HG03457 (cell line): ENCODE data around the gene CAMK2G.
A peak's percentile ranks its signal among the peaks of the same experiment; 100 is the strongest.

Source experiments
- ATAC-seq: cut with Tn5 transposase; IDR thresholded peaks from one replicate; pipeline ENCODE4 v1.9.1; 2021; ENCODE audit warnings: moderate number of reproducible peaks; ENCODE audit not compliant: unreplicated experiment

CAMK2G gene

DNA sequence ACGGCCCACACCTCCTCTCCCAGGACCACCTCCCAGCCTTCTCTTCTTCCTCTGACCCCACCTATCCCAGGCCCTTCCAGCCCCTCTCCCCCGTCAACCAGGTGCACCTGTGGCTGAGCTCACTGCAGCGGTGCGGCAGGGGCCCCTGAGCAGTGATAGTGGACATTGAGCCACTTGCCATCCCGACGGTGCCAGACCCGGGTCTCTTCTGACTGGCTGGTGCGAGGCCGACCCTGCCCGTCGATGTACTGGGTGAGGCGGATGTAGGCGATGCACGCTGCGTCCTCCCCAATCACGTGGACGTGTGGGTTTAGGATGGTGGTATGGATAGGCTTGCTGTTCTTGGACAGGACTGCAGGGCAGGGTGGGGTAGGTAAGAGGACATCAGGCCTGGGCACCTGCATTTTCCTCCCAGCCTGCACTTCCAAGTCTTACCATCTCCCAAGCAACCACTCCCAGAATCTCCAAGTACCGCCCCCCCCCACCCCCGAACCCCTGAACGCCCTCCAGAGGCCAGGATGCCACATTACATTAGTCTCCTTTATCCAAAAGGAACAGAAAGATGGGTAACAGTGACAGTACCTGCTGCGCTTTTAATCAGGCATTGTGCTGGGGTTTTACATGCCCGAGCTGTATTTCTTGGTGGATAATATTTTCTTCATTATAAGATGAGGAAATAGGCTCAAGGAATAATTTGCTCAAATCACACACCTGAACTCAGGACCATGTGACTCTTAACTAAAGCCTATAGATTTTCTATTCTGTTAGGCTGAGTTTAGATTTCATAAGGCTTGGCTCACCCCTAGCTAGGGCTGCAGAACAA is 59.2 kb downstream of the CAMK2G start:
- ATAC-seq: no peak

DNA sequence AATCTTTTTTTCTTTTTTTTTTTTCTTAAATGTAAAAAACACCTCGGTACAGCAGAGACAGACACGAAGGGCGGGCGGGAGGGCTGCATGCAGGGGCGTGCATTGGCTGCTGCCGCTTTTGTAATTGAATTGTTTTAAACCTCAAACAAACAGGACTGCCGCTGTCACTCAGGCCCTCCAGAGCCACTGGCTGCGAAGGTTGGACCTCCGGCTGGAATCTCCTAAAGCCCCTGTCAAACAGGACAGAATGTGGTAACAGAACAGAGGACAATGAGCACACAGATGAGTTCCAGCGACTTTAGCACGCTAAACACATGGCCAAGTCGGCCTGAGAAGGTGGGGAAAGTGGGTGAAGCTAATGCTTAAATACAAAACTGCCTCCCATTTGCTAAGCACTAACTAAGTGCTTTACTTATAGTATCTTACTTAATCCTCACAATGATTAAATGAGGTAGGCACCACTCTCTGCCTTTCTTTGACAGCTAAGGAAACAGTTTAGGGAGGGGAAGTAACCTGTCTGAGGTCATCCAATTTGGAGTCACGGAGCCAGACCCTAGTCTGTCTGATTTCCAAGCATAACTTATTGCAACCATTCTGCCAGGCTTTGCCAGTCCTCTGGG is 60.0 kb downstream of the CAMK2G start:
- no peak for ATAC-seq

DNA sequence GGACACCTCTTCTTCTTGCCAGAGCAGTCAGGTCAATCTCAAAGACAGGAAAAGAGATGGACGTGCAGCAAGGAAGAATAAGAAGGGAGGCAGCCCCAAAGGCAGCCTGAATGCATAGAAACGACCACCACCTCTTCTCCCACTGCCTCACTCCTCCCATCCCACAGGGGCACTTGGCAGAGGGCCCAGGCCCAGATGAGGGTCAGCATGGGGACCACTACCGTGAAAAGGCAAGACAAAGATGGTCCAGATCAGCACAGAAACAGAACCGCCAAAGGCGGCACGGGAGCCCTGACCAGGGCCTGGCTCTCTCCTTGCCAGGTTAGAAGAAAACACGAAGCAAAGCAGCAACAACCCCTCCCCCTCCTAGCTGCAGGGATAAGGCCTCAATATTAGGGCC is 61.0 kb downstream of the CAMK2G start:
- no peak for ATAC-seq

DNA sequence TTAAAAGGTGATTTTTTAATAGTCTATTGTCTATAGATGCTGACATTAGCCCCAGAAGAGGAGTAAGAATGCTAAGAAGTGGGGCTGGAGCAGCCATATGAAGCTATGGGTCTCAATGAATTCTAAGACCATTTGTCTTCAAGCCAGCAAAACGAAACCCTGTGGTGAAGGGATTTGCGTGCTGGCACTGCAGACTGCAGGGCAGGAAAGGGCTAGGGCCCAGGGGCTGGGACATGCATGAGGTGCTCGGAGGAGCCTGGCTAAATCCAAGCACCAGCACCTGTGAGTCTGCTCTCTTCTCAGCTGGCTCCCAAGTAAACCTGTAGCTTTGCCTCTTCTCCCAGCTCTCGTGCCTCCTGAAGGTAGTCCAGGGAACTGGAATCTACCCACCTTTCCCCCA is 61.7 kb downstream of the CAMK2G start:
- no peak for ATAC-seq

- ATAC-seq: peak; percentile 19
Measured at GRCh38 chr10:73810735-73811465, 63.5 kb downstream of the CAMK2G start.

DNA sequence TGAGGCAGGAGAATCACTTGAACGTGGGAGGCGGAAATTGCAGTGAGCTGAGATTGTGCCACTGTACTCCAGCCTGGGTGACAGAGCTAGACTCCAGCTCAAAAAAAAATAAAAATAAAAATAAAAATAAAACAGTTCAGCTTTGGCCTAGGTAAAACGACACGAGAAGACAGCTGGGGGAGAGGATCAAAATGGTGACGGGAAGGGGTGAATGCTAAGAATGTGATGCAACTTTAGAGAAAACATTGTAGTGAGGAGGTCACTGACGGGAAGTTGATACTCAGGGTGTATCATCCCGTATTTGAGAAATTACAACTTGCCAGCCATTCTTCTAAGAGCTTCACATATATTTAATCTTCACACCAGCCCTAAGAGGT is 64.0 kb downstream of the CAMK2G start:
- no peak for ATAC-seq

GRCh38 chr10:73809061-73809818 is 65.1 kb downstream of the CAMK2G start:
- ATAC-seq: no peak

GRCh38 chr10:73808021-73808815 is 66.1 kb downstream of the CAMK2G start:
- no peak for ATAC-seq

GRCh38 chr10:73807471-73807870 is 66.9 kb downstream of the CAMK2G start:
- ATAC-seq: no peak

DNA sequence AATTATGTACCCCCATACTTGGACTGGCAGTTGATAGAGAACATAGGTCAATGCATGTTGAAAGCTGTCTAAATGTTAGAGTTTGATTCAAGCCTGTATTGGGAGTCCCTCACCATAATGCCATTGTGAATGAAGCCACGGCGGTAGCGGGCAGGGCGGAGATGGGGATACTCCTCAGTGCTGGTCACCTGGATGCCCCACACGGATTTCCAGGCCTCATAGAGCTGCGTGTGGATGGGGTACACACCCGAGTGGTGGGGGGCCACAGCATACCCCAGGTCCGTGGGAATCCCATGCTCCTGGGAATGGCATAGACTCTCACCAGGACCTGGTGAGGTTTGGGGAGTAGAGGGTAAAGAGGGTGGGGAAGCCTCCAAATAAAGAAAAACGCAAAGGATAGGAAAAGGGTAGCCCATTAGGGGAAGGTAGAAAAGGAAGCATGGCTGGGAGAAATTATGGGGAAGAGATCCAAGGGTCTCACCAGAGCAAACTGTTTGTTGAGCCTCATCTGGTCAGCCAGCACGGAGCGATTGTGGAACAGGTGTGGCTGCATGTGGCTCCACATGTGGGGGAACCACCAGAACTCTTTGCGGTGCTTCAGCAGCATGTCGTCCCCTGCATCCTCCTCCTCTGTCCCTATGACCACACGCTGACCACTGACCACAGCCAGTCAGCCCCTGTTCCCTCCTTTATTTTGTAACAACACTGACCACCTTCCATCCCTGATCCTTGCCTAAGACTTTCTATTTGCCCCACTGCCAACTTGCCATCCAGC is 68.0 kb downstream of the CAMK2G start:
- no peak for ATAC-seq

GRCh38 chr10:73803680-73804286 is 70.6 kb downstream of the CAMK2G start:
- ATAC-seq: no peak

DNA sequence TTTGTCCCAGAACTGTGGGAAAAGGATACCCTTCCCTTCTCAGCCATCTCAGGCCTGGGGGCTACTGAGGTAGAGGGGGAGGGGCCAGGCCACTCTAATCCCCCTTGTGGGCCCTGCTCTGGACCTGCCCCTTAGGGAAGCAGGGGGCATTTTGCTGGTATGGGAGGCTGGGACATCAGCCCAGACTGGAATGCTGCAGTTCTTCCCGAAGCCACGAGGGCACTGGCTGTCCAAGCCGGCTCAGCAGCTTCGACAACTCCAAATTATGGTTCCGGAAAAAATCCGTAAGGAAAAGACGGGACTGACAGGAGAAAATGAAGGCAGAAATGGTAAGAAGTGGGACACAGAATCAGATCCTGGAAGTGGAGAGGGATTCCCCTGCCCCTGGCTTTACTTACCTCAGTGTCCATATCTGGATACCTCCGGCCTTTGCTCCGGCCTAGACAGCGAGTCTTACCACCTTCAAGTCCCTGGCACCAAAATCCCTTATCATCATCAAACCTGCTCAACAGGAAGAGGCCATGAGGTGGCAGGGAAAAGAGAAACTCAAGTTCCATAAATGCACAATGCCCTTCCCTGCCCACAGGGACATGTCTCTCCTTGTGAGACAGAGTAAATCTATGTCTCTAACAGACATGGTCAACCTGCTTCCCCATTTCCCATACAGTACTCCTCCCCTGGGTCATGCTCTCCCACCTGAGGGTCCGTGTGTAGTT is 71.9 kb downstream of the CAMK2G start:
- no peak for ATAC-seq

DNA sequence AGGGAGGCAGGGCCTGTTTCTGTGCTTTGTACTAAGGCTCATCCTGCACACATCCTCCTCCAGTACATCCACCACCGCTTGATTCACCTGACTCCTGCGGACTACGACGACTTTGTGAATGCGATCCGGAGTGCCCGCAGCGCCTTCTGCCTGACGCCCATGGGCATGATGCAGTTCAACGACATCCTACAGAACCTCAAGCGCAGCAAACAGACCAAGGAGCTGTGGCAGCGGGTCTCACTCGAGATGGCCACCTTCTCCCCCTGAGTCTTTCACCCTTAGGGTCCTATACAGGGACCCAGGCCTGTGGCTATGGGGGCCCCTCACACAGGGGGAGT is 73.1 kb downstream of the CAMK2G start:
- no peak for ATAC-seq

DNA sequence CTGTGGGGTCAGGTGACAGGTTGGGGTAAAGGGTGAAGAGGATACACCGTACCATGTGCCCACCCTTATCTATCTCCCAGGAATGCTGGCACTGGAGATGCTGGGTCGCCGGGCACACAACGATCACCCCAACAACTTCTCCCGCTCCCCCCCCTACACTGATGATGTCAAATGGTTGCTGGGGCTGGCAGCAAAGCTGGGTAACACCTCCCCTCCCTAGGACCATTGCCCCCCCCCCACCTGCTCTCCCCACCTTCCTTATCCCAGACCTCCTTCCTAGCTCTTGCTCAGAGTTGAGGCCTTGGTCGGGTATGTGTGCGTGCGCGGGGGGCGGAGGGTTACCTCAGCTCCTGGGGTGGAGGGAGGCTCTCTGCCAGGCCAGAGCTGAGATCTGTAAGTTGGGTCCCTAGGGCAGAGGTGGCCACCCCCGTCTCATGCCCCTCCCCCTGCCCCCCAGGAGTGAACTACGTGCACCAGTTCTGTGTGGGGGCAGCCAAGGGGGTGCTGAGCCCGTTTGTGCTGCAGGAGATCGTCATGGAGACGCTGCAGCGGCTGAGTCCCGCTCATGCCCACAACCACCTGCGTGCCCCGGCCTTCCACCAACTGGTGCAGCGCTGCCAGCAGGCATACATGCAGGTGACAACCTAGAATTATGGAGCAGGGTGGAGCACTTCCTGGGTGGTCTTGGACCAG is 73.6 kb downstream of the CAMK2G start:
- no peak for ATAC-seq

- ATAC-seq: no peak
Measured at GRCh38 chr10:73799899-73800559, 74.3 kb downstream of the CAMK2G start.

- no peak for ATAC-seq
Measured at GRCh38 chr10:73798927-73799560, 75.3 kb downstream of the CAMK2G start.

- ATAC-seq: no peak
Measured at GRCh38 chr10:73798087-73798486, 76.3 kb downstream of the CAMK2G start.
